ENCODE data around the gene GUK1.
A peak's percentile ranks its signal among the peaks of the same experiment; 100 is the strongest.
"Not testable (repeated sequence)": the region's sequence is repeated elsewhere in the genome, so short reads cannot be mapped to it uniquely, and the experiment has no call there.

Gene GUK1

GRCh38 chr1:228108055-228108690 is 31.9 kb upstream of the GUK1 start:
- peak overlapping the region; percentile 95 for H3K4me3 ChIP-seq (ENCODE audit: low read depth, low read length)
- DNase-seq (ENCODE audit: low read depth), result no peak
- TF ChIP-seq, protein P1, sequence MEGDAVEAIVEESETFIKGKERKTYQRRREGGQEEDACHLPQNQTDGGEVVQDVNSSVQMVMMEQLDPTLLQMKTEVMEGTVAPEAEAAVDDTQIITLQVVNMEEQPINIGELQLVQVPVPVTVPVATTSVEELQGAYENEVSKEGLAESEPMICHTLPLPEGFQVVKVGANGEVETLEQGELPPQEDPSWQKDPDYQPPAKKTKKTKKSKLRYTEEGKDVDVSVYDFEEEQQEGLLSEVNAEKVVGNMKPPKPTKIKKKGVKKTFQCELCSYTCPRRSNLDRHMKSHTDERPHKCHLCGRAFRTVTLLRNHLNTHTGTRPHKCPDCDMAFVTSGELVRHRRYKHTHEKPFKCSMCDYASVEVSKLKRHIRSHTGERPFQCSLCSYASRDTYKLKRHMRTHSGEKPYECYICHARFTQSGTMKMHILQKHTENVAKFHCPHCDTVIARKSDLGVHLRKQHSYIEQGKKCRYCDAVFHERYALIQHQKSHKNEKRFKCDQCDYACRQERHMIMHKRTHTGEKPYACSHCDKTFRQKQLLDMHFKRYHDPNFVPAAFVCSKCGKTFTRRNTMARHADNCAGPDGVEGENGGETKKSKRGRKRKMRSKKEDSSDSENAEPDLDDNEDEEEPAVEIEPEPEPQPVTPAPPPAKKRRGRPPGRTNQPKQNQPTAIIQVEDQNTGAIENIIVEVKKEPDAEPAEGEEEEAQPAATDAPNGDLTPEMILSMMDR (IDR thresholded peaks at IDR 0.05; ENCODE audit: low read depth, low read length), result no peak
- TF ChIP-seq POLR2A (IDR thresholded peaks at IDR 0.05; ENCODE audit: extremely low read depth, insufficient read length) (no peak), MAX (IDR thresholded peaks at IDR 0.05; ENCODE audit: low read depth, low read length) (no peak), MYC (IDR thresholded peaks at IDR 0.05; ENCODE audit: low read depth, low read length) (no peak)

GRCh38 chr1:228108742-228109072 is 31.4 kb upstream of the GUK1 start:
- TF ChIP-seq POLR2A (IDR thresholded peaks at IDR 0.05; ENCODE audit: extremely low read depth, insufficient read length) (no peak), MAX (IDR thresholded peaks at IDR 0.05; ENCODE audit: low read depth, low read length) (no peak), MYC (IDR thresholded peaks at IDR 0.05; ENCODE audit: low read depth, low read length) (no peak)
- TF ChIP-seq, protein P1 (IDR thresholded peaks at IDR 0.05; ENCODE audit: low read depth, low read length), result no peak
- H3K4me3 ChIP-seq (ENCODE audit: low read depth, low read length), result peak overlapping the region; percentile 95
- no peak for DNase-seq (ENCODE audit: low read depth)

GRCh38 chr1:228109073-228109961 is 30.8 kb upstream of the GUK1 start, which contains the start of gene MRPL55:
Gene MRPL55 (minus strand): TSS chr1:228109299. CDS start chr1:228108260, 1,039 bp downstream.
- H3K4me3 ChIP-seq (ENCODE audit: low read depth, low read length), result peak within 1 kb of the TSS; percentile 95
- TF ChIP-seq MAX (IDR thresholded peaks at IDR 0.05; ENCODE audit: low read depth, low read length), result no peak
- no peak for TF ChIP-seq MYC (IDR thresholded peaks at IDR 0.05; ENCODE audit: low read depth, low read length)
- TF ChIP-seq, protein P1 (IDR thresholded peaks at IDR 0.05; ENCODE audit: low read depth, low read length), result no peak
- TF ChIP-seq POLR2A (IDR thresholded peaks at IDR 0.05; ENCODE audit: extremely low read depth, insufficient read length), result peak; percentile 98
- DNase-seq (ENCODE audit: low read depth), result peak; percentile 95

DNA sequence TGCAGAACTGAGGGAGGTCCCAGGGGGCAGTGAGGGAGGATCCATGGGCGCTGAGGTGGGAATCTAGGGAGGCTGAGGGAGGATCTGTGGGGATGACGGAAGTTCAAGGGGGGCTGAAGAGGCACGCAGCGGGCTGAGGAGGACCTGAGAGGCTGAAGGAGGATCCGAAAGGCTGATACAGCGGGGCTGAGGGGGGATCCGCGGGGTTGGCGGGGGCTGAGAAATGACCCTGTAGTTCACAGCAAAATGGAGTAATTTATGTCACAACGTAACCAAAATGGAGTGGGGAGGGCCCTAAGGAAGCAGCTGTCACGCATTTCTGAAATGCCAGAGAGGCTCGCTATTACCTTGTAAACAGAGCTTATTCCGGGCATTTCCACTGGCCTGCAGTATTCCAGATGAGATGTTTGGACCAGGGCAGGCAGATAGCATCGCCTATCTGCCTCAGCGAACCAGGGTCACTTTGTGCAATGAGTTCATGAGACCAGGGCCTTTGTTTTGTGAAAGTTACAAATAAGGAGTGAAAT is 30.1 kb upstream of the GUK1 start:
- no peak for DNase-seq (ENCODE audit: low read depth)
- no peak for TF ChIP-seq MYC (IDR thresholded peaks at IDR 0.05; ENCODE audit: low read depth, low read length)
- TF ChIP-seq, protein P1 (IDR thresholded peaks at IDR 0.05; ENCODE audit: low read depth, low read length), result no peak
- no peak for TF ChIP-seq MAX (IDR thresholded peaks at IDR 0.05; ENCODE audit: low read depth, low read length)
- TF ChIP-seq POLR2A (IDR thresholded peaks at IDR 0.05; ENCODE audit: extremely low read depth, insufficient read length), result no peak

GRCh38 chr1:228110556-228110955 is 29.5 kb upstream of the GUK1 start:
- no peak for DNase-seq (ENCODE audit: low read depth)
- TF ChIP-seq, protein P1 (IDR thresholded peaks at IDR 0.05; ENCODE audit: low read depth, low read length), result no peak
- TF ChIP-seq MAX (IDR thresholded peaks at IDR 0.05; ENCODE audit: low read depth, low read length), result no peak
- TF ChIP-seq POLR2A (IDR thresholded peaks at IDR 0.05; ENCODE audit: extremely low read depth, insufficient read length), result no peak
- TF ChIP-seq MYC (IDR thresholded peaks at IDR 0.05; ENCODE audit: low read depth, low read length), result no peak
- H3K4me3 ChIP-seq (ENCODE audit: low read depth, low read length), result no peak overlapping the region

More for the DNA sequence above, 30.1 kb upstream of the GUK1 start:
- H3K4me3 ChIP-seq (ENCODE audit: low read depth, low read length), result peak overlapping the region; percentile 95

DNA sequence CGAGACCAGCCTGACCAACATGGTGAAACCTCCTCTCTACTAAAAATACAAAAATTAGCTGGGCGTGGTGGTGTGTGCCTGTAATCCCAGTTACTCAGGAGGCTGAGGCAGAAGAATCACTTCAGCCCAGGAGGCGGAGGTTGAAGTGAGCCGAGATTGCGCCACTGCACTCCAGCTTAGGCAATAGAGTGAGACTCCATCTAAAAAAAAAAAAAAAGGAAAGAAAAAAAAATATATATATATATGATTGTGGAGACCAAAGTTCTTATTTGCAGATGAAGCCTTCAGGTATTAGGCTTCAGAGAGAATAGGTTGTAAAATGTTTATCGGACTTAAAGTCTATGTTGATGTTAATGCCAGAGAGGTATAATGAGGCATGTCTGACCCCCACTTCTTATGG is 28.8 kb upstream of the GUK1 start:
- DNase-seq (ENCODE audit: low read depth); H3K4me3 ChIP-seq (ENCODE audit: low read depth, low read length): not testable (repeated sequence)
